Endothelial cell of hepatic sinusoid (primary cell): ENCODE results near the gene DDI2.

ENCODE experiments used
- in situ Hi-C: cut with HindIII; loops from 2 replicates; pipeline ENCODE4 v1.10.0; 2017; ENCODE audit warnings: low sequenced_read_pairs

Gene DDI2

DNA sequence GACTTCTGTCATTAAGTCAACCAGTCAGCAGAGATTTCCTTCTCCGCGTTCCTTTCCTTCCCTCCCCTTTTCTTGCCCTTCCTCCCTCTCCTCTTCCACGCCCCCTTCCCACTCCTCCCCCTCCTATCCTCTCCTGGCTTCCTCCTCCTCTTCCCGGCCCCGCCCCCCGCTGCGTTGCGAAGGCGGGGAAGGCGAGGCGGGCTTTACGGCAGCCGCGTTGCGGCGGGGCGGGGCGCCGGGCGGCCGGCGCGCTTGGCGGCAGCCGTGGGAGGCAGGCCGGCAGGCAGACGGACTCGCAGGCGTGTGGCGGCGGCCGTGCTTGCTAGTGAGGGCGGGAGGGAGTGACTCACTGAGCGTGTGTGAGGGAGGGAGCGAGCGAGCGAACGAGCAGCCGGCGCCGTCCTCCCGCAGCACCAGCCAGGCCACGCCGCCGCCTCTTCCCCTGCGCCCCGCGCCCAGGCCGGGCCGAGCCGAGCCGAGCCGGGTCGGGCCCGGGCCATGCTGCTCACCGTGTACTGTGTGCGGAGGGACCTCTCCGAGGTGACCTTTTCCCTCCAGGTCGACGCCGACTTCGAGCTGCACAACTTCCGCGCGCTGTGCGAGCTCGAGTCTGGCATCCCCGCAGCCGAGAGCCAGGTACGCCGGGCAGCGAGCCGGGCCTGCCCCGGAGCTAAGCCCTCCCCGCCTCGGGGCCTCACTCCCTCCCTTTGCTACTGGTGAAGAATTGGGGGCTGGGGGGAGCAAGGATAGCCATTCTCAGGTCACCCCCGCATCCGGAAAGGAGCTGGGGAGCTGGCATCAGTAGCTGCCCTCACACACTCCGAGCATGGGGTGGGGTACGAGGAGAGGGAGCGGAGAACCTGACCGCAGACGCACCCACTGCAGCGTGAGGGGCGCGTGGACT is at the start of gene DDI2:
DDI2 (plus strand) TSS at position 286 of the 904 bp plus-strand sequence; CDS start at position 499, 213 bp downstream.
- in situ Hi-C loops: no loop called here

DNA sequence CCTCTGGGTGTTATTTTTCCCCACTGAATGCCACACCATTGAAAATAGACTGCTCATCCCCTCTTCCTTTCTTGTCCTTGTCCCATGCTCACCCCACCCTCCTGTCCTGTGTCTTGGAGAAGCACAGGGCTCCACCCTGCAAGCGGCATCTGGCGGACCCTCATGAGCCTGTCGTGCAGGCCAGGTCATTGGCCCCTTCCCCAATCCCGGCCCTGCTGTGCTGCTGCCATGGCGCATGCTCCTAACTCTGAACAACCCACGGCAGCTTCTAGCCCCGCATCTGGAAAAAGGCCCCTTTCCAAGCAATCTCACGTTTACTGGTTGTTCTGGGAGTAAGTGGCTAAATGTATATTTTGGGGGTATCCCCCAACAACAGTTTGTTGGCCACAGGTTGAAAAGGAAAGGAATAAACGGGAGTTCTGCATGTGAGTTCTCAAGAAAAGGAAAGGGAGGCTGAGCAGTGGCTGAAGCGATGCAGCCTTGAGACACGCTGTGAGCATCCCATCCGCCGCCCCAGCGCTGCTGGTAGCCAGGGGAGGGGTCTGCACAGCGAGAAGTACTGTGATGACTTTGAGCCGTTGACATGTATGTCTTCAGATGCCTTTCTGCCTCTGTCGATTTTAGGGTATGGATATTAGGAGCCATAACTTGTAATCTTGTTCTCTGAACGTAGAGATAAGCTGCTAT is 48.7 kb upstream of the DDI2 start:
- in situ Hi-C loops: no loop called here

DNA sequence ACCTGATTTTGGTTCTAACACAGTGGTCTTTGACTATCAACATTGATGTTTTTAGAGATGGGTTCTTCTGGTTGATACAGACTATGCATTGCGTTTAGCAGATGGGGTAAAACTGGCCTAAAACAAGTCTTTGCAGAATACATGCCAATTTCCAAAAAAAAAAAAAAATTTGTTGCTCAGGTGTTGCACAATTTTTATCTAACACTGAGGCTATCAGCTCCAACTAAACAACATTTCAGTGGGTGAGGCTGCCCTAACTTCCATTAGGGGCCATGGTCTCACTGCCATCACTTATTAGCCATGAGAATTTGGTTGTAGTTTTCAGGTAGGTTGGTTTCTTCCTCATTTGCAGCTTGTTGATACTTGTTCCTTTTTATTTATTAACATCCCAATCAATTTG is 46.4 kb upstream of the DDI2 start:
- in situ Hi-C loops: no loop called here

DNA sequence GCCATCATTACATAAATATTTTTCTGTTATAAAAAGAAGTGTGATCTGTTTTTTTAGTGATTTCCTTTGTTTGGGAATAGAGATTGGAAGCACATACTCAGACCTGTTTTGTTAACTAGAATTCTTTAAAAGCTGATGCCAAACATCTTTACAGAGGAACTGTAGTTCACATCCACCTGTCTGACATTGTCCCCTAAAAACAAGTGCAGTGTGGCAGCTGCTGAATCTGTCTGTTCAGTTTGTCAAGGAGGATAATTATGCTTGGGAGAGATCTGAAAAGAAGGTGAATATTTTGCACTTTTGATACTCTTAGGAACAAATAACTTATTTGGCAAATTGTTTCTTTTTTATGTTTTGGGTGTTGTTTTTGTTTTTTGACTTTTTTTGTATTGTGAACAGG is 46.0 kb upstream of the DDI2 start:
- in situ Hi-C loops: no loop called here

DNA sequence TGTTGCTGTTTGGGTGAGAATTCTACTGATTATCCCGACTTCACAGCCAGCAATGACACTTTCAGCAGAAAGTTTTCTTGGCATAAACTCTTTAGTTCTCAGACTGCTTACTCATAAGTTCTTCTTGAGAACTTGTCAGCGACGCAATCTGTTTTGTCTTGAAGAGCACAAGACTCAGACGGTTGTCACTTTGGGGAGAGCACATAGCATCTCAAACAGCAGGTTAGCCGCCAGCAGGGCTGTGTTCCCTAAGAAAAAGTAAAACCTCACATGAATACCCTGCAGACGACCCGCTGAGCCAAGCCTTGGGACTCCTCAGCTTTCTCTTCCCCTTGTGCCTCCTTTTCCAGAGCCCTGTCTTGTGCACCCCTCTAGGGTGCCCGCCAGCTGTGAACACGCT is 43.8 kb upstream of the DDI2 start:
- in situ Hi-C loops: no loop called here

DNA sequence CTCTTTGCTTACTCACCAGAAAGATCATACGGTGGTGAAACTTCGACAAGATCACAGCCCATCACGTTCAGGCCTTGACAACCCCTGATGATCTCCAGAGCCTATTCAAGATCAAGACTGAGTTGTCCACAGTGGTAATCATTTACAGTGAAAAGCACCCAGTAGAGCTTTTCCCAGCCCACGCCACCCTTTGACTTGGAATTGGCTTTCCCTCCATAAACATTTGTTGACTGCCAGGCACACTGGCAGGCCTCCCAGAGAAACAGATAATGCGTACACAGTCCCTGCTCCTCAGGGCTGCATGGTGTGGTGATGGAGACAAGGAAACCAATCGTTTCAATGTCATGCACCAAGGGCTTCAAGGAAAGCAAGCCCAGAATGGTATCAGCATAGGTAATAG is 42.5 kb upstream of the DDI2 start:
- in situ Hi-C loops: no loop called here

DNA sequence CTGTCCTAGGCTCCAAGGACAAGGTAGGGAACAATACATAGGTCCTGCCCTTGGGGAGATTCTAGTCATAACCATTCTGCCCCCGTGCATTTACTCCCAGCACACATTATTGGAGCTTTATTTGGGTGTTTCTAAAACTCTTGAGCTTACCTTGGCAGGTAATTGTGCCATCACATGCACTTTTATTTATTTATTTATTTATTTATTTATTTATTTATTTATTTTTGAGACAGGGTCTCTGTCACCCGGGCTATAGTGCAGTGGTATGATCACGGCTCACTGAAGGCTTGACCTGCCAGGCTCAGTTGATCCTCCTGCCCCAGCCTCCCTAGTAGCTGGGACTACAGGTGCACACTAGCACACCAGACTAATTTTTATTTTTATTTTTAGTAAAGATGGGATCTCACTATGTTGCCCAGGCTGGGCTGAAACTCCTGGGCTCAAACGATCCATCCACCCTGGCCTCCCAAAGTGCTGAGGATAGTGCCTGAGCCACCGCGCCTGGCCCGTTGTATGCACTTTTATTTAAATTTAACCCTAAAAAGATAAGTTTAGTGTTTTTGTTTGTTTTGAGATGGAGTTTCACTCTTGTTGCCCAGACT is 41.6 kb upstream of the DDI2 start:
- in situ Hi-C loops: no loop called here

DNA sequence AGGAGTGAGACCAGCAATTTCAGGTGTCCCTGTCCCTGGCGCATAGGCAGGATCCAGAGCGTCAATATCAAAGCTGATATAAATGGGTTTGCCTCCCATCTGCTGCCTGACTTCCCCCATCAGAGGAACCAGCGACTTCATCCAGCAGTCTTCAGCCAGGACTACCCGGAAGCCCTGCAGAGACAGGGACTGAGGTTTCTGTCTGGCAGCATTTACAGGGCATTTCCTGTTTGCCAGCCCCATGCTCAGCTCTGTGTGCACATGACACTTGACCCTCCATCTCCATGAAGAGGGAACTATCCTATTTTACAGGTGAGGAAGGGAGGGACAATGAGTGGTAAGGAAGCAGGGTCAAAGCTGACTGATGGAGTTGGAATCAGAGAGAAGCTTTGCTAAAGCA is 39.6 kb upstream of the DDI2 start:
- in situ Hi-C loops: no loop called here

DNA sequence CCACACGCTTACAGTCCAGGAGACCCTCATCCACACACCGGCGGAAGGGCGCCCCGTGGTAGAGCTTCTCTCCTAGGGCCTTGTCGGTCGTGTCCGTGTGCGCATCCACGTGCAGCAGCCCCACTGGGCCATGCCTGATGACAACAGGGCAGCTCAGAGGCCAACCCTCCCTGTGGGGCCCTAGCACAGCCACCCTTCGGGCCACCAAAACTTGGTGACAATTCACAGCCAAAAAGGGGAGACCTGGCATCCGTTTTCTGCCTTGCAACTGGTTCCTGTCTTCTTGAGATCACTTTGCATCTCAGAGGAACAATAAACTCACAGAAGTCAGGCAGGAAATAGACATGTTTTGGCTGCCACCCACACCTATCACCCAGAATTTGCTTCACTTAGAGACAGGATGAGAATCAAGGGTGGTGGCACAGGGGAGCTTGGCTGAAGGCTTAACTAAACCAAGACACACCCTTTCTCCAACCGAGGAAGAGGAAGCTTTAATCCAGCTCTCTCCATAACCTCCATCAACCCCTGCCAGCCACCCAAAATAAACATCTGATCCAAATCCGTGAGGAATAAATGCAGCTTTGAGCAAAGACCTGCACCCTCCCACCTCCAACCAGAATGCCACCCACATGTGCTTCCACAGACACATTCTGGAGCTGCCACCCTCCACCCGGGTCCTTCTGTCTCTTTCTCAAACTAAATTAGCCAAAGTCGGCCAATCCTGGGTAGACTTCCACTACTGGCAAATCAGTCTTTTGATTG is 38.2 kb upstream of the DDI2 start:
- in situ Hi-C loops: no loop called here

DNA sequence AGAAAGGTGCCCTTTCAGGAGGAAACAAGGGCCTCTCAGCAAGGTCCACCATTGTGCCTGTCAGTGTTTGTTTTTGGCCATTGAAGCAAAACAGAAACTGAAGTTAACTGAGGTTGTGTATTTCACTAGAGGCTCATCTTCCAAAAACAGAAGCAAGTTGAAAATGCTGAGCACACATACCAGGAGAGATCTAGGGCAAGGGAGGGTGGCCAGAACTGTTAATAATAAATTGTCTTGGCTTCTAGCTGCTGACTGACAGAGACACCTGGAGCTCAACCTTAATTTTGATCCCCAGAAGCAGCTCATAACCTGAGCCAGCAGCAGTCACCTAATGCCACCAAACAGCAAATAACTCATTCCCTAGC is 37.6 kb upstream of the DDI2 start:
- in situ Hi-C loops: no loop called here

DNA sequence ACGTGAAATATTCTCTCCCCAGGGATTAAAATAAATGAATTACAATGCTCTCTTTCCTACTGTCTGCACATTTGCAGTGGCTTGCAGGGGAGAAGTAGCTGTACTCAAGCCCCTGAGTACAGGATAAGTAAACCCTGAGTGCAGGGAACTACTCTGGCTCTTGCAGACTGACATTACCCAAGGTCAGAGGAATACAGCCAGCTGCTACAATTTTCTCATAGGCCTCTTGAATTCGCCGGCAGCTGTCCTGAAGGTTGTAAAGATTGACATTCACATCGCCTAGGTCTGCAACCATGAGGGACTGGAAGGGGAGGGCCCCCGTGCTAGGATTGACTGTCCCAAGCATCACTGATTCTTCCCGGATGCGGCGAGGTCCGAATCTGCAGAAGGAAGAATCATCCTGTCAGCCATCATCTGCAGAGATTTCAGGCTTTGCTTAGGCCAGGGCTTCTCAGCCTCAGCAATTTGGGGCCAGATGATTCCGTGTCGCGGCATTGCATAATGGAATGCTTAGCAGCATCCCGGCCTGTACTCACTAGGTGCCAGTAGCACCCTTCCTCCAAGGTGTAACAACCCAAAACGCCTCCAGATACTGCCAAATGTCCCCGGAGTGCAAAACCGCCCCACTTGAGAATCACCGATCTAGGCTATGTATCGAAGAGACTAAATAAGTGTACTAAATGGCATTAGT is 34.1 kb upstream of the DDI2 start:
- in situ Hi-C loops: no loop called here

DNA sequence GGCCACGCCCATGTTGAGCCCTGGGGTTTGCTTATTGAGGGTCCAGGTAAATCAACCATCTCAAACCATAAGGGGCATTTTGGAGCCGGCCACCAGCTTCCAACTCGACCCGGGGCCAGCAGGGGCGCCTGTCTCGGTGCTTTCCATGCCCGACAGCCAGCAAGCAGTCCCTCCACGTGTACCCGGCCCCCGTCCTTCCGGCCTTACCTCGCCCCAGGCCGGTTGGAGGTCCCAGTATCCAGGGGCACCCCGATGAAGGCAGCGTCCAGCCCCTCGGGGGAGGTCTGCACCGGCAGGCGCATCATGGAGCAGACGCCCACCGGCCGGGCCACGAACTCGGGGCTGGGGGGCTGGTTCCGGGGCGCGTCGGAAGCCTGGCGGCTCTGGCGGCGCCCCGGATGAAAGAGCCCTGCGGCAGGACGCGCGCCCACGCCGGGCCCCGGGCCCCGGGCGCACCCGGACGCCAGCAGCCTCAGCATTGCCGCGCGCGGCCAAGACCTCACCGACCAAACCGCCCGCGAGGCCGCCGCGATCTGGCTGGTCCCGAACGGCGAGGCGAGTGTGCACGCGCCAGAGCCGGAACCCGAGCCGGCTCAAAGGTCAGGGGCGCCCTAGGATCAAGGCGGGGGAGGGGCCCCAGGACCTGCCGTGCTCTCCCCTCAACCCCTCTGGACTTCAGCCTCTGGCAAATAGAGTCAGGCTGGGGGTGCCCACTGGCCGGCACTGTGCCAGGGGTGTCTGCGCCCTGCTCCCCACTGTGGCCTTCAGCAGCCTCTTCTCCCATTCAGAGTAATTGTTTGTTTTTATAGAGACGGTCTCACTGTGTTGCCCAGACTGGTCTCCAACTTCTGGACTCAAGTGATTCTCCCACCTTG is 32.5 kb upstream of the DDI2 start, which contains the start of gene AGMAT:
AGMAT (minus strand) TSS at position 563 of the 875 bp plus-strand sequence; CDS start at position 479, 84 bp downstream.
- in situ Hi-C loops: no loop called here

DNA sequence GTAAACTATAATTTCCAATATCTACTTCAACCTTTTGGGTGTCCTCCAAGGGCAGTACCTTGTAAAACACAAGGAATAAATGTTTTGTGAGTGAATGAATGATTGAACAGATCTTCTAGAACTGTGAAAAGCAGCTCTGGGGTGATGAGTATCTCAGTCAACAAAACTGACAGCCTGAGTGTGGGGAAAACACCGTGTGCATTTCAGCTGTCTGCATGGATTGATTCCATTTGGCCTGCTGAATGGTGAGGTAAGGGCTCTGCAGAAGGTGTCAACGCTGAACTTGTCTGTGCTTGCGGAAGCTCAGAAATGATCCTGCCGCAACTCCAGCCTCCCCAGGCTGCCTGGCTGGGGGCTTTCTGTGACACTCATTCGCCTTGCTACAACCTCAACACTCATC is 25.0 kb upstream of the DDI2 start:
- in situ Hi-C loops: no loop called here

DNA sequence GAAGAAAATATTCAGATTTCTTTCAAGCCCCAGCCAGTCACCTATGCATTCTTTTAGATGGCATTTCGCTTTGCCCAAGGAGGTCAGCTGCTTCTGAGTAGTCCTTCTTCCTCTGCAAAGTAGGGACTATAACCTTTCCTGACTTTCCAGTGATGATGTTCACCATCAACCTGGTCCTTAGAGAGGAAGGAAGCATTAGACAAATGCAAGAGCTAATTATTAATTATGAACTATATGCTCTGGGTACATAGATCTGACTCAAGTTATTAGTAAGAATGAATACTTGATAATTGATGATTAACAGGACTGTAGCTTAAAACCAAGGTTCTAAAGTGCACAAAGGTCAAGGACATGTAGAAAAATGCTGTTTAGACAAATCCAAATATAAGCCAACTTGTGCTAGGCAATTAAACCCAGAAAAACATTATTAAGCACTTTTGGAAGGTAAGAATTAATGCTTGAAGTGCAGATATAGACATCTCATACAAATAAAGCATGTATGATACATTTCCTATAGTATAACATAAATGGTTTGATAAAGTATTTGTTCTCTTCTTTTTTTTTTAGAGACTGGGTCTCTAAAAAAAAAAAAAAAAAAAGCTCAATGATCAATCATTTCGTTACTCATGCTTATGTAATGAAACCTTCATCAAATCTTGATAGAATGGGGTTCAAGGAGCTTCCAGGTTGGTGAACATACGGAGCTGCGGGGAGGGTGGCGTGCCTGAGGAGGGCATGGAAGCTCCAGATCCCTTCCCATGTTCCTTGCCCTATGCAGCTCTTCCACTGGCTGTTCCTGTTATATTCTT is 21.2 kb upstream of the DDI2 start:
- in situ Hi-C loops: no loop called here

DNA sequence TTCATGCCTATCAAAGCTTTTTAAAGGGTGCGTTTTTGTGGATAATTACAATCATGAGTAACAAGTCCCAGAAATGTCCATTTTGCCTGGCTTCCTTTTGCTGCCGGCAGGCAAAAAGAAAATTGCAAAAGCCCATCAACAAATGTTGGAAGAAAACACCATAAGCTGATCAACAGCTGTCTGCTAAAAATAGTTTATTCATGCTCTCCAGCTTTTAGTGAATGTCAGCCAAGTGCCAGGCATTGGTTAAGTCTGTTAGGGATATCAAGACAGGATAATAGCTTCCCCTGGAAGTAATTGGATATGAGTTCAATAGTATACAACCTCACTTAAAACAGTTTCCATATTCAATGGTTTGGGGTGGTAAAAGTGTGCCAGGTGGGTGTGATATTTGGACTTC is 18.8 kb upstream of the DDI2 start:
- in situ Hi-C loops: no loop called here

DNA sequence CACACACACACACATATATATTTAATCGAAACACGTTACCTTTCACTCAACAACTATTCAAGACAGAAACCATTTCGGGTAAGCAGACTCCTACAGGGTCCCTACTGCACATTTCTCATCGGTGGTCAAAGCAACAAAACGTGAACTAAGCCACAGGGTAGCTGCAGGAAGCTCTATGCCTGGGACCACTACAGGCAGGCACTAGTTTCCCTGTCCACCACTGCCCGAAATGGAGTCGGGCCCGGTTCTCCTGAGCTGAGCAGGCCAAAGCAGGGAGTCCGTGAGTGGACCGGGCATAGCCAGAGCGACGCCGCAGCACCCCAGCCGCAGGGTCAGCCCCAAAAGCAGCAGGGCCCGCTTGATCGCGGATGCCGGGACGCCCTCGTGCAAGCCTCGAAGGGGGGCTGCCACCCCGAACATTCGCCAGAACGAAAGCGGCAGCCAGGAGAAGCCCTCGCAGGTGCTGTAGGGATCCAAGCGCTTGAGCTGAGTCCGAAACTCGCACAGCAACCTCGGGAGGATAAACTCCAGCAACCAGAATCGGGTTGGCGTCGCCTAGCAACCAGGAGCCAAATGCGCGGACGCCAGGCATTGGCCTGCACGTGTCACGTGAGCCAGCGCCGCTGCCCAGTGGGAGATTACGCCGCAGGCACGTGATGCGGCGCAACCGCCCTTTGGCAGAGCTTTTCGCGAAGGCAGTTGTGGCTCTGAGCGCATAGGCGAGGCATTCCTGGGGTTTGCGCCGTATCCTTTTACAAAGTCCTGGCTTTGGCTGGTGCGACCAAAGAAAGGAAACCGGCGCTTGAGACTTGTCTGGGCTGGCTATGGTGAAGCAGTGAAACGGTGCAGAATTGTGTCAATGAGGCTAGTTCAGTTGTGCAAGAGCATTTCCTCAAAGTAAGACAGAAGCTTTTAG is 13.9 kb upstream of the DDI2 start:
- in situ Hi-C loops: loop anchor here (5.0 kb wide), 1 partner anchor 119 kb away; no protein-coding TSS in a partner anchor

DNA sequence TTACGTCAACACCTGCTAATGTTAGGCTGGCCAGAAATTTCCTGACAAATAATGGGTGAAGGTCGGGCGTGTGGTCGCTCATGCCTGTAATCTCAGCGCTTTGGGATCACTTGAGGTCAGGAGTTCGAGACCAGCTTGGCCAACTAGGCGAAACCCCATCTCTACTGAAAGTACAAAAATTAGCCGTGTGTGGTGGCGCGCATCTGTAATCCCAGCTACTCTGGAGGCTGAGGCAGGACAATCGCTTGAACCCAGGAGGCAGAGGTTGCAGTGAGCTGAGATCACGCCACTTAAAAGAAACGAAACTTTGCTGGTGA is 13.3 kb upstream of the DDI2 start:
- in situ Hi-C loops: loop anchor here (5.0 kb wide), 1 partner anchor 118 kb away; no protein-coding TSS in a partner anchor

DNA sequence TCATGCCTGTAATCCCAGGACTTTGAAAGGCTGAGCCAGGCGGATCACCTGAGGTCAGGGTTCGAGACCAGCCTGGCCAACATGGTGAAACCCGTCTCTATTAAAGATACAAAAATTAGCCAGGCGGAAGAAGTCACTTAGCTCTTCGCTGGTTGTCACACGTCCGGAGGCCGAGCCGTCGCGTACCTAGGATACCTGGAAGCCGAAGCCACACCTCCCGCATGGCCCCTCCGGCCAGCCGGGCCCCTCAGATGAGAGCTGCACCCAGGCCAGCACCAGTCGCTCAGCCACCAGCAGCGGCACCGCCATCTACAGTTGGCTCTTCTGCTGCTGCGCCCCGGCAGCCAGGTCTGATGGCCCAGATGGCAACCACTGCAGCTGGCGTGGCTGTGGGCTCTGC is 12.9 kb upstream of the DDI2 start:
- in situ Hi-C loops: loop anchor here (5.0 kb wide), 1 partner anchor 118 kb away; no protein-coding TSS in a partner anchor
